T-helper 2 cell (primary cell): Measurements from ENCODE around the gene USP50.
A peak's percentile ranks its signal among the peaks of the same experiment; 100 is the strongest.
"Not testable (repeated sequence)": the region's sequence is repeated elsewhere in the genome, so short reads cannot be mapped to it uniquely, and the experiment has no call there.

Experiments
- DNase-seq, 5 experiments: peaks; one replicate each; pipeline versions ENCODE4 v3.0.0 to v3.0.0-alpha.2; 2012 to 2022
- total RNA-seq, 2 donors: gene quantifications; one replicate each; lab custom pipeline; 2026; lab: John Stamatoyannopoulos, UW

The USP50 gene
- 0.31 to 0.40 reads per million in 2 donors for total RNA-seq

DNA sequence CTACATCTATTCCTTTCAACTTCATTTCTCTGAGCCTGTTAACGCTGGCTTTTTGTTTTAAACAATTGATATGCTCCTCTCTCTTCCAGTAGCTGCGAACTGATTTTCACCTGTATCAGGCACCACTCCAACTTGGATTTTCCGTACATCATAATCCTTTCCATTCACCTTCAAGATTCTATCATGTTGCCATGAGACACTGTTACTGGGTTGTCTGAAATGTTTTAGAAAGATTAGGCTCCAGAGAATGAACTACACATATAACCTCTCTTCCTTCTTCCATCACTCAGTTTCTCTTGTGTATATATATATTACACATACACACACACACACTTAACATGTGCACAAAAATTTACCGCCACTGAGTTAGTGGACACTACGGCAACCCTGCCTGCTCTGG, at the start of gene USP50:
Gene USP50, minus strand, starts transcription at position 101 of the 400 bp plus-strand sequence. CDS start 141 bp downstream, outside the sequence.
- DNase-seq: no peak

DNA sequence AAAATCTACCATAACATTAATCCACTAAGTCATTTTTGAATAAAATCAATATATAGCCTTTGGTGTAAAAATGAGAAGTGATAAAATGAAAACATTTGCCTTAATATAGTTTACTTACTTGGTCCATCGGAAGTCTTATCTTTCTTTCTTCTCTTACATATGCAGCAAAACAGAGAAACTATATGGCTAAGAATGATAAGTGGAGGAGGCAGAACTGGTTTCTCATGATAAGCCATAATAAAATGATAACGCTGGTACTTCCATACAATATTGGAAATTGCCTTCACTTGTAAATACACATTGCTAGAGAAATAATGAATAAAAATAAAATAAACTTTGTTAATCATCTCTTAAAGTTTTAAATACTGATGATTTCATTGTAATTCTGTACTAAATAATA, 47.8 kb upstream of the USP50 start:
- no peak for DNase-seq

DNA sequence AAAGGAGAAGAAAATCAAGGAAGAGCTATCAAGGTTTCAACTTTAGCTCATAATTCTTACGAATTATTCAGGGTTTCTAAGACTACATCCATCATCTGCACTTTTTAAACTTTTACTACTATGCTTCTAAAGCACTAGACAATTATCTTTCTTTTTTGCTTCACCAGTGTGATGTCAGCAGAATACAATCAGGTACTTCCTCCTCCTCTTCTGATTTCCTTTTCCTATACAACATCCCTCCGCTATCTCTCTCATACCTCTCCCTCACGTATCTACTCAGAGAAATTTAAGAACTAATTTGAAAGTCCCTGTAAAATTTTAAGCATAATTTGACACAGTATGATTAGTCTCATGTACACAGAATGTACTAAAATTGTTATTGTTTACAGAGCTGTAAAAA, 47.3 kb upstream of the USP50 start:
- DNase-seq: no peak

DNA sequence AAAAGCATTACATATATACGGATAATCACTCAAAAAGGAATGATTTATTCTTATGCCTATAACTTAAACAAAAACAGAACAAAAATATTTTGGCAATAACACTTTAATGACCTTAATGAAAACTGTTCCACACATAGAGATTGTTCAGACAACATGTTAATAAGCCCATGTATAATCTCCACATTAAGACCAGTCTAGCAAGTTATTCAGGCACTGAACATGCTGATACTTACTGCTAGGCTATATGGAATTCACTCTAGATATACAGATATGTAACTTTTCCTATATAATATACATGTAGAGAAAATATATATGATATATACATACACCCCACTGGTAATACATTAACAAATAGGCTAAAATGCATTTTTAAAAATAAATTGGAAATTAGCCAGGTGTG, 43.8 kb upstream of the USP50 start:
- DNase-seq: no peak

- DNase-seq: no peak
Measured at GRCh38 chr15:50577492-50577891, 31.0 kb upstream of the USP50 start.

GRCh38 chr15:50576166-50576565, 29.7 kb upstream of the USP50 start:
- DNase-seq: no peak

- not testable (repeated sequence) for DNase-seq
Measured at GRCh38 chr15:50573842-50574241, 27.4 kb upstream of the USP50 start.

GRCh38 chr15:50563756-50564155, 17.3 kb upstream of the USP50 start:
- peak in 1 of 5 experiments; percentile 36 for DNase-seq

DNA sequence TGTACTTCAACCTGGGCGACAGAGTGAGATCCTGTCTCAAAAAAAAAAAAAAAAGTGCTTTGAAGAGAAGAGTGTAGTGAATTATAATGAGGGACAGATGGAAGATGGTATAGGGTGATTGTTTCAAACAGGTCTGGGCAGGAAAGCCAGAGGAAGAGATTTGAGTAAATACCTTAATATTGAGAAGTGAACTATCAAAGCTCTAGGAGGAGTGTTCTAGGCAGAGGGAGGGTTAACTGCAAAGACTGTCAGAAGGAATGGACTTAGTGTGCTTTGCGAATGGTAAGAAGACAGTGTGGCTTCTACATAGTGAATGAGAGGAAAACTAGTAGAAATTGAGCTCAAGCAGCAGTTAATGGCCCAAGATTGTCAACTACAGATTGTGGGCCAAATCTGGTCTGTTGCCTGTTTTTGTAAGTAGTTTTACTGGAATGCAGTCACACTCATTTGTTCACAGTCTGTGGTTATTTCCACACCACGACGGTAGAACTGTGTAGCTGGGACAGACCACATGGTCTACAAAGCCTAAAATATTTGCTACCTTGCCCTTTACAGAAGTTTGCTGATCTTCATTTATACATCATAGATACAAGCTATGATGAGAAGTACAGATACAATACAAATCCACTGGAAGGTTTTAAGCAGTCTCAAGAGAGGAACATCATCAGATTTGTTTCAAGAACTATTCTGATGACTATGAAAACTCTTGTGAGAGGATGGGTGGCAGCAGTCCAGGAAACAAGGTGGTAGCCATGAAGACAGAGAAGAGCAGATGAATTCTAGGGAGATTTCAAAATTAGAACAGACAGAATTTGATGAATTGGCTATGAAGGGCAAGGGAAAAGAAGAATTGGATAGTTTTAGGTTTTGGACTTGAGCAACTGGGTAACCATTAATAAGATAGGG, 16.5 kb upstream of the USP50 start:
- DNase-seq: peak in 1 of 5 experiments; percentile 94

GRCh38 chr15:50558012-50558411, 11.5 kb upstream of the USP50 start:
- DNase-seq: peak in 1 of 5 experiments; percentile 66

DNA sequence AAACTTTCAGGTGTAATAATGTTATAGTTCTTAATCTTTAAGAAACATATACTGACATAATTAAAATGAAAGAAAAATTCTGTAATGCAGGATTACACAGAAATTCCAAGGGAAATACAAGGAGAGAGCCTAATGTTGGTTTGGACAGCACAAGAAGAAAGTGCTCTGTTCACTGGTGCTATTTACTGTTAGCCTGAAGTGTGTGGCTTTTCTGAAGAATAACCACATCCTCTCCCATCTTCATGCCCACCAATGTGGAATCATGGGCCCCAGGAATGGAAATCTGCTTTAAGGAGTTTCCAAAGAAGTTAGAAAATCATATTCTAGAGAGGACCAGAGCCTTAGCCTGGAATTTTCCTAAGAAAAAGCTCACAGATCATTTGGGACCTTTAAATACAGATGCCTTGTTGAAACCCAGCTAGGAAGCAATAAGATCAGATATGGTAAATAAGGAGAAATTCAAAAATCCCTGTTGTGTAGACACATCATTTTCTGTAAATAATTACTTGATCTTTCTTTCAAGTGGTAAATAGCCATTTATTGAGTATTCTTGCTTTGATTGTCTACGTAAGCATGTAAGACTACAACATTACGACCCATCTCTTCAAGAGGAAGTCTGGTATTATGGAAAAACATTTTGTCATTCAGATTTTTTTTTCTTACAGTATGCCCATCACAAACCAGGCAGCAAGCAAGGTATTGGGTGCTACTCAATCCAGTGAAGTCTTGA, 10.3 kb upstream of the USP50 start:
- peak in 1 of 5 experiments; percentile 74 for DNase-seq

GRCh38 chr15:50552238-50552637, 5.8 kb upstream of the USP50 start:
- peak in 1 of 5 experiments; percentile 32 for DNase-seq

DNA sequence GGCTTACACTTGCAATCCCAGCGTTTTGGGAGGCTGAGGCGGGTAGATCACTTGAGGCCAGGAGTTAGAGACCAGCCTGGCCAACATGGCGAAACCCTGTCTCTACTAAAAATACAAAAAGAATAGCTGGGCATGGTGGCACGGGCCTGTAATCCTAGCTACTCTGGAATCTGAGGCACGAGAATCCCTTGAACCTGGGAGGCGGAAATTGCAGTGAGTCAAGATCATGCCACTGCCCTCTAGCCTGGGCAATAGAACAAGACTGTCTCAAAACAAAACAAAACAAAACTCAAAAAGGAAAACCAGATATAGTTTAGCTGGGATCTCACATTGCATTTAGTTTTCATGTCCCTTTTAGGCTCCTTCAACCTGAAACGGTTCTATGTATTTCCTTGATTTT, 2.9 kb upstream of the USP50 start:
- no peak for DNase-seq

DNA sequence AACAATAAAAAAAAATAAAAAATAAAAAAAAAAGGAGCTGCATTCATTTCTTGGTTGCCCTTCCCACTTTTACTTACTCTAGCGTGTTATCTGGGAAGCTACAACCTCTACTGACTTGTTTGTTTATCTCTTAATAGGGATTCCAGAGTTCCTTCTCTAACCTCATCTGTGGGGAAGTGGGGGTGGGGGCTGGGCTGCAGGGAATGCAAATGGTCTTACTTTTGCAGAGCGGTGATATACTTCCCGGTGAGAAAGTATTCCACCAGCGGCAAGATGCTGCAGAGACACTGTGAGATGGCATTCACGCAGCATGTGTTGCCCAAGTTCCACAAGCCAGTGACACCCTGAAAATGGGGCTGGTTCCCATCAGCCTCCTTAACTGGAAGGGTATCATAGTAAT, 2.1 kb downstream of the USP50 start:
- no peak for DNase-seq

DNA sequence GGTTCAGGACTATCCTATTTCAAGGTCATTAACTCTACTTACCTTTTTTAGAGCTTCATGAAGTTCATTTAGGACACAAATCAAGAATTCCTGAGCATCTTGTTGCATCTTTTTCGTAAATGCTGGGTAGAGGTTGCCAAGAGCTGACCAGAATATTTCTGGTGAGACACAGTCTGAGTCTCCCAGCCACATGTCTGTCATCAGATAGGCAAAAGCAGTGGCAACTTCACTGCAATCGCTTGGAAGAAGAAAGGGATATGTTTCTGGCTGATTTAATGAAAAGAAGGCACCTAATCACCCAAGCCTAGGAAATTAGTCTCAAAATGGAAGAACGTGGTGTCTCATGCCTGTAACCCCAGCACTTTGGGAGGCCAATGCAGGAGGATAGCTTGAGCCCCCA, 2.9 kb downstream of the USP50 start:
- no peak for DNase-seq

DNA sequence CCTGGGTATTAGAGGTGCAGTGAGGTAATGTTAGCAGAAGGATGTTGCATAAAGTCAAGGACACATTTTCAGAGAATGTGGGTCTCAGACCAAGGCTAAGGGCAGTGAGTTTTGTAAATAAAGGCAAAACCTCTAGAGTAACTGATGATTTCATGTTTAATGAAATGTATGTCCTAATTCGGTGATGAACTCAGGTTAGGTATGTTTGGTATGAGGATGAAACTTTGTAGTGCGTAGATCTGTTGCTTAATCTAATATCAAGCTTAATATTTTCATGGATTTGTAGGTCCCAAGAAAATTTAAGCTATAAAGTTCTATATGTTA, 3.6 kb downstream of the USP50 start:
- no peak for DNase-seq

DNA sequence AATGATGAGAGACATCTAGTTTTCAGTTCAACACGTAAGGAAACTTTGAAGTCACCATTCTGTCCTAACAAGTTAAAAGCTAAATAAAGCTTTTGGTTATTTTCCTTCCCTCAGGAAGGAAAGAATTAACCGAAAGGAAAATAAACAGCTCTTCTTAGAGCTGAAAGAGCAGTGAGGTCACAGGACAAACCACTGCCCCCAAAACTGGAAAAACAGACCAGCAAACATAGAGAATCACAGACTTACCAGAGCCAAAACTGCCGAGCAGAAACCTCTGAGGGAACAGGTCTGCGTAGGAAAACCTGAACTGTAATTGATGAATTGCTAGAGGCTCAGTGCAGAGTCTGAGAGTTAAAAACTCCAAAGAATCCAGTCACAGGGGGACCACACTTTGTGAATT, 14.7 kb downstream of the USP50 start:
- no peak for DNase-seq

- no peak for DNase-seq
Measured at GRCh38 chr15:50531163-50531562, 15.3 kb downstream of the USP50 start.

DNA sequence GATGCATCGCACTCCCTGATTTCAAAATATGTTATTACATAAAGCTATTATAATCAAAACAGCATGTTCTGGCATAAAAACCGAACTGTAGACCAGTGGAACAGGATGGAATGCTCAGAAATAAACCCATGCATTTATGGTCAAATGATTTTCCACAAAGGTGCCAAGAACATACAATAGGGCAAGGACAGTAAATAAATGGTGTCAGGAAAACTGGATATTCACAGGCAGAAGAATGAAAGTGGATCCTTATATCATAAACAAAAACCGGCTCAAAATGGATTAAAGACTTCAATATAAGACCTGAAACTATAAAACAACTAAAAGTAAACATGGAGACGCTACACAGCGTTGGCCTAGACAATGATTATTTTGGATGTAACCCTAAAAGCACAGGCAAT, 22.6 kb downstream of the USP50 start:
- DNase-seq: no peak

GRCh38 chr15:50519740-50520425, 26.6 kb downstream of the USP50 start:
- DNase-seq: no peak

DNA sequence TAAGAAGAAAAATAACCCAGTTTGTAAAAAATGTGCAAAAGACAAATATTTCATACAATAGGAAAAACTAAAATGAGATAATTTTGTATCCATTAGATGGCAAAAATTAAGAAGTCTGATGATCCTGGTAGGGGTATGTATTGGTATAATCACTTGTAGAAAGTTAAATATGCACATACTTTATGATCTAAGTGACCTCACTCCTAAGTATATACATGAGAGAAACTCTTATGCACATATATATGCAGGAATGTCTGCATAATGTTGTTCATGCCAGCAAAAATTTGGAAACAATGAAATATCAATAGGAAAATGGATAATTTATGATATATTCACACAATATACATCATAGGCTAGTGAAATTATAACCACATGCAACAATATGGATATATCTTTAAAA, 33.5 kb downstream of the USP50 start:
- no peak for DNase-seq

DNA sequence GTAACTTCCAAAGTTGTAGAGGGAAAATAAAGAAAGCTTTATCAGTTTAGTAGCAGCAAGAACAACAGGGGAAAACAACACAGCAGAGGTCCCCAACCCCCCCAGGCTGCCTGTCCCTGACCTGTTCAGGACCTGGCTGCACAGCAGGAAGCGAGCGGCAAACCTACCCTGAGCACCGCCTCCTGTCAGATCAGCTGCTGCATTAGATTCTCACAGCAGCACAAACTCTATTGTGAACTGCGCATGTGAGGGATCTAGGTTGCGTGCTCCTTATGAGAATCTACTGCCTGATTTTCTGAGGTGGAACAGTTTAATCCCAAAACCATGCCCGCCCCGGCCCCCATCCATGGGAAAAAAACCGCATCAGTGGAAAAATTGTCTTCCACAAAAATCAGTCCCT, 40.3 kb downstream of the USP50 start:
- DNase-seq: no peak

DNA sequence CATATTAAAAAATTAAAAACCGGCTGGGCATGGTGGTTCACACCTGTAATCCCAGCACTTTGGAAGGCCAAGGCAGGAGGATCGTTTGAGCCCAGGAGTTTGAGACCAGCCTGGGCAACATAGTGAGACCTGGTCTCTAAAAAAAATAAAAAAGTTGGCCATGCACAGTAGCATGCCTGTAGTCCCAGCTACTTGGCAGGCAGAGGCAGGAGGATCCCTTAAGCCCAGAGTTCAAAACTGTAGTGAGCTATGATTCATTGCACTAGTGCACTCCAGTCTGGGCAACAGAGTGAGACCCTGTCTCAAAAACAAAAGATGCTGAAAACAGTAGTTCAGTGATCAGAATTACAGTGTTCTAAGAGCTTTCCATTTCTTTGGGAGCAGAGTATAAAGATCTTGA, 40.8 kb downstream of the USP50 start:
- not testable (repeated sequence) for DNase-seq
